HG02798 (cell line): ENCODE results near the gene DYDC2.
"Not testable (repeated sequence)": the region's sequence is repeated elsewhere in the genome, so short reads cannot be mapped to it uniquely, and the experiment has no call there.

Experiments
- ATAC-seq: cut with Tn5 transposase; IDR thresholded peaks from one replicate; pipeline ENCODE4 v1.9.1; 2021; ENCODE audit warnings: mild to moderate bottlenecking; ENCODE audit not compliant: unreplicated experiment, poor library complexity

DYDC2 gene

DNA sequence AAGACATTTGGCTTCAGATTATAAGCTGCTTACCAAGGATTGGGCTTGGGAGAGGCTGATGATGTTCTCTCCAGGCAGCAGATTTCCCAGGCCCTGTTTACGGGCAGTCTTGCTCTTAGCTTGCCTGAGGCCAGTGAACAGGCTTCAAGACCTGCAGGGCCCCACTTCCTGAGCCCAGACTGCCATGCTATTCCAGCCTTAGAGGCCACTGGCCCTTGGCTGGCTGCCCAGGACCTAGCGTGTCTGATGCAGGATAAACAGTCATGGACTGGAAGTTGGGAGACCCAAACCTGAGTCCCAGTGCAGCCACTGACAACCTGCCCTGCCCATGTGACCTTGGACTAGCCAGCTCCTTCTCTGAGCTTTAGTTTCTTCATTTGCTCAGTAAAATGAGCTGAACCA, 54.7 kb downstream of the DYDC2 start:
- ATAC-seq: no peak

DNA sequence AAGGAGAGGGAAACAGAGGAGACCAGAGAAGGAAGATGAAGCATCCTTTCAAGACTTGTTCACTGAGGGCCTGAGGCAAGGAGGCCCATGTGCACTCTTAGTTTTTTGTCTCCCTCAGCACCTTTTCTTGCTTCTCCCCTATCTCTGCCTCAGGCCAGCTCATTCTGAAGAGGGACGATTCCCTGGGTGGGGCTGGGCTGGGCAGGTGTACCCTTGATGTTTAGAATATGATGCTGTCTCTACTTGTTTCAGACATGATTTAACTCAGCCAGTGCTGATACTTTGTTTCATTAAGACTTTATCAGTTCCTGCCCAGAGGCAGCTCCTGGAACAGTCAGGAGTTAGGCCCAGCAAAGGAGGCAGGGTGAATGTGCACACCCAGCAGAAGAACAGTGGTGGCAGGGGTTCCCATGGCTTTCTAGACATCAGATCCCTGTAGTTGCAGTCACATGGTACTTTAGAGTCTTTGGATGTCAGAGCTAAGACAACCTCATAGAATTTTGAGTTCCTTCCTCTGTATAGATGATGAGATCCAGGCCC, 55.2 kb downstream of the DYDC2 start:
- ATAC-seq: no peak

DNA sequence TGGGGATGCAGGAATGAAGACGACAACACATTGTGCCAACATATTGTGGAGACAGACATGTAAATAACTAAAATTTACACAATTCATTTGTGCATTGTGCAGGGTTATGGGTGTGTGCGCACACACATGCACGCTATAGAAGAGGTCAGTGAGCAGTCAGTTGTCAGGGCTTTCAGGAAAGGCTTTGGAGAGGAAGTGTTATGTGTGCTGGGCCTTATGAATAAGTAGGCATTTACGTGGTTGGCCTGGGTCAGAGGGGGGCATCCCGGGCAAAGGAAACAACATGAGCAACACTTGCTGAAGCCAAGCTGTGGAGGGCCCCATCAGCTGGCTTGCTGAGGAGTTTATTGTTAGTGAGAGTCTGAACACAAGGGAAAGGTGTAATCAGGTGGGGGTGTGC, 55.9 kb downstream of the DYDC2 start:
- no peak for ATAC-seq

DNA sequence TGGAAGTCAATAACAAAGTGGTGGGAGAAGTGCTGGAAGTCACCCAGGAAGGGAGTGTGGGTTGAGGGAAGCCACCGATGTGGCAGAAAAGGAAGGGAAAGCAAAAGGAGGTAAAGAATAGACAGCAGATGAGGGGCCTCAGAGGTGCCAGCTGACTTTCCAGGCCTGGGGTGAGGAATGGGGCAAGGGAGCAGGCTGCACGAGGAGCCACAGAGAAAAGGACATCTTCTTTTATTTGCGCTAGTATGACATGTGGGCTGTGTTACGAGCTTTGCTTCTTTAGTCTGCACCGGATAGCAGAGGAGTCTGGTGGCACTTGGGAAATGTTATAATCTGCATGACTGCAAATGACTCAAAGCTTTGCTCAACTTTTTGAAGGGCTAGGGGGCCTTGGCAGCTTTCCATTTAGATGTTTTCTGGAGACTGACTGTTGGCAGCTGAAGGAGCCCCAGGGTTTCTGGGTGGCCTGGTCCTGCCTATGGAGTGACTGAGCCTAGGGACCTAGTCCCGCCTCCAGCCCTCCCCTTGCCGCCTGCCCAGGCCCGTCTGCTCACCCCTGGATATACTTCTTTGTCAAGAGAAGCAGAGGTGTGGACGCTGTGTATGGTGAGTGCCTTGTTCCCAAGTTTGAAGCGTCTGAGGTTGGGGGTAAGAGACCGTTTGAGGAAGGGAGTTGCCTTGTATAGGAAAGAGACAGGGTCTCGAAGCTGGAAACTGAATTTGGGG, 56.9 kb downstream of the DYDC2 start:
- no peak for ATAC-seq

DNA sequence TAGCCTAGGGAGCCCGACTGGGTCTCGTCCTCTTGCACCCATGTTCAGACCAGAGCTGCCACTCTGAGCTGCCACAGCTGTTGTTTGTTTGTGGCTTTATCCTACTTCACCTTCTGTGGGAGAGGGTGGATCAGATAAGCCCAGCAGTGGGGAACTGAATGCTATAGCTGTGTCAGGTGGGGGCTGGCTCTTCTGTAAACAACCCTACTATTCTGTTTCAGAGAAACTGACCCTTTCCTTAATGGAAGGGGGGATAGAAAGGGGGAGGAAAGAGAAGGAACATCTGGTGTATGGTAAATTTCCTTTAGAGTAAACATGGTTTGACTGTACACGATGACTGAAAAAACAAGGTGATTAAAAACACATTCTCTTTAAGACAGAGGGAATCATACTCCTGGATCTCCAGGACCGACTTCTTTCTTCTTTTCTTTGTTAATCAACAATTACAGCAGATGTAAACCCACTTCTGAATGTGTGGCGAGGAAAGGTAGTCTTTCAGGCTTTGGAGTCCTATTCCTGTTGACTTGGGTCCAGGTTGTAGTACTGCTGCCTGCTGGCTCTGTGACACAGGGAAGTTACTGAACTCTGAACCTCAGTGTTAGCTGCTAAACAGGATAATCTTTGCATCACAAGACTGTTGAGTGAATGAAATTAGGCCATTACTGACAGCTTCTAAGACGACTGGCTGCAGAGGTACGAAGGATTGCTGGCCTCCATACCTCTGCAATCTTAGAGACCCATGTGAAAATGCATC, 57.7 kb downstream of the DYDC2 start:
- ATAC-seq: no peak

DNA sequence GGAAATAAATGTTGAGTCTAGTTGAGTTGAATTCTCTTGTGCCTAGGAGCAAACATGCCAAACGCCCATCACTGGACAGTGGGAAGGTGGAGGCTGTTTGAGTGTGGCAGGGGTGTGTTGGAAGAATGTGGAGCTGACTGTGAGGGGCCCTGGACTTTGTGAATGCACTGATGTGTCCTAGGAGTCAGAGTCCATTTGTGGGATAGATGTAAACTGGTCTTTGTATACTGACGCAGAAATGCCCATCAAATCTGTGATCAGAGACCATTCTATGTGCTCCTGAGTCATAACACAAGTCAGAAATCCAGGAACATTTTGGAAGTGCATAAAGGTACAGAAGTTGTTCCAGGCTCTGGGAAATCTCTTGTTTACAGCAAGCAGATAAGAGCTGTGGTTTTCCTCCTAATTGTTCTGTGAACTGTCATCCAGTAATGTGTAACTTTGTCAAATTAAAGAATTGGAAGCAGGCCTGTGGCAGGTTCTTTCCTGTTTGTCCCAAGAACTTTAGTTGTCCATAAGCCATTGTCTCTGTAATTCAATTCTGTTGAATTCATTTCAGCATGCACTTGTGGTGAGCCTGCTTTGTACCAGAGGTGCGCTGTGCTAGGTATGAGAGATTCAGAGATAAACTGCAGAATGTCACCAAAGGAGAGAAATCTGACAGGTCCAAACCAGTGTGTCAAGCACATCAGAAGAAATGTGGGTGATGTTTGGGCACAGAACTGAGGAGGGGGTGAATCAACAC, 59.3 kb downstream of the DYDC2 start:
- ATAC-seq: no peak

DNA sequence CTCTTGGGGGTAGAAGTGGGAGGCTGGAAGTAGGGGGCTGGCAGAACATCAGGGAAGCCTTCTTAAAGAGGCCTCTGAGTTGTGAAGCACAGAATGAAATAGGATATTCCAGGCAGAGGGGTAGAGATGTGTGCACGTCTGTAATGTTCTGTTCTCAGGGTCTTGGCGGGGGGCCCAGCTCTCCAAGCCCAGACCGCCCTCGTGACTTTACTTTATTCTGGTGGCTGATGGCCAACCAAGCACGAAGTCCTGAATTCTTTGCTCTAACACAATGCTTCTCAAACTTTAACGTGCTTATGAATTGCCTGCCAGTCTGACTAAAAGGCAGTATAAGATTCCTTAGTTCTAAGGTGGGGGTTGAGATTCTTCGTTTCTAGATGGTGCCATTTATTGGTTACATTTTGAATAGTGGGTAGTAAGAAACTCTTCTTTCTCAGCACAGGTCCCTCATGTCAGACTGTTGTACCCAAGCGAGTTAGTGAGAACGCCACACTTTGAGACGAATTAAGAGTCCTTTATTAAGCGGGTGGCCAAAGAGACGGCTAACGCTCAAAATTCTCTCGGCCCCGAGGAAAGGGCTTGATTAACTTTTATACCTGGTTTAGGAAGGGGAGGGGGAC, 60.0 kb downstream of the DYDC2 start:
- ATAC-seq: no peak

DNA sequence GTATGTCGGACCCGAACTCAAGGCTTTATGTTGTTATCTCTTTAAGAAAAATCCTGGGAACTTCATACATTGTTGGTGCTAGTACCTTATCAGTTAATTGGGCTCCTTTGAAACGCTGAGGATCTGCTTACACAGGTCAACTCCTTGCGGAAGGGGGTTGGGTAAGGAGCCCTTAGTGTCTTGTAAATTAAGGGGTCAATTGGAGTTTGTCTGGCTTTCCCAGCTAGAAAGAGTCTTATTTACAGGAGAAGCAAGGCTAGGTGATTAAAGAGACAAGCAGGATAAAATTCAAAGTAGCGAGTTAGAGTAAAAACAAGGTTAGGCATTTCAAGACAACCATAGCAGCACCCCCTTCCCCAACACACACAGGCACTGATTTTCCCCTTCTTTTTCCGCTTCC, 60.7 kb downstream of the DYDC2 start:
- ATAC-seq: not testable (repeated sequence)
